ENCODE results near the gene WWC1. TPM values are rescaled to one million over a fixed set of nuclear protein-coding genes. Genes with fewer than 3 reads are reported as not detected.

Gene WWC1
- polyA plus RNA-seq, 4 donors: 22.8 to 65.1 (median 37.9) TPM

GRCh38 chr5:168469816-168470215, 178.4 kb downstream of the WWC1 start:
- no peak for DNase-seq
- Histone ChIP-seq H3K27ac (ENCODE audit: low read depth in 1 of 3, low read length in 2 of 3) (no peak overlapping the region), H3K9me3 (ENCODE audit: control insufficient read depth in 2 of 2, insufficient read depth in 1 of 2, low read depth in 1 of 2, low read length in 1 of 2) (no peaks in the 10 kb centered on the region), H3K36me3 (ENCODE audit: control insufficient read depth in 3 of 3, insufficient read depth in 2 of 3, low read depth in 1 of 3, low read length in 3 of 3) (peaks cover 0 to 53% (median 19%) of the 10 kb centered on the region in 3 donors), H3K4me3 (ENCODE audit: low read depth in 1 of 3, low read length in 3 of 3) (no peak overlapping the region), H3K27me3 (ENCODE audit: control insufficient read depth in 3 of 3, insufficient read depth in 3 of 3, low read length in 3 of 3) (no peaks in the 10 kb centered on the region), H3K4me1 (ENCODE audit: control insufficient read depth in 3 of 3, insufficient read depth in 2 of 3, low read depth in 1 of 3, low read length in 2 of 3) (no peaks in the 10 kb centered on the region)
- no peak for FAIRE-seq
- WGBS, 3 donors: 87 to 92% (median 89%) methylated on average over 3 of the region's 3 CpGs

GRCh38 chr5:168471785-168472184, 180.3 kb downstream of the WWC1 start:
- 84 to 90% (median 90%) methylated on average over 4 of the region's 4 CpGs for WGBS, 3 donors
- H3K9me3 ChIP-seq (ENCODE audit: control insufficient read depth in 2 of 2, insufficient read depth in 1 of 2, low read depth in 1 of 2, low read length in 1 of 2): no peaks in the 10 kb centered on the region
- H3K4me3 ChIP-seq (ENCODE audit: low read depth in 1 of 3, low read length in 3 of 3): no peak overlapping the region
- FAIRE-seq (no peak), DNase-seq (no peak)
- no peak overlapping the region for H3K27ac ChIP-seq (ENCODE audit: low read depth in 1 of 3, low read length in 2 of 3)
- no peaks in the 10 kb centered on the region for H3K27me3 ChIP-seq (ENCODE audit: control insufficient read depth in 3 of 3, insufficient read depth in 3 of 3, low read length in 3 of 3)
- H3K36me3 ChIP-seq (ENCODE audit: control insufficient read depth in 3 of 3, insufficient read depth in 2 of 3, low read depth in 1 of 3, low read length in 3 of 3): peaks cover 0 to 39% (median 16%) of the 10 kb centered on the region in 3 donors
- H3K4me1 ChIP-seq (ENCODE audit: control insufficient read depth in 3 of 3, insufficient read depth in 2 of 3, low read depth in 1 of 3, low read length in 2 of 3): no peaks in the 10 kb centered on the region

DNA sequence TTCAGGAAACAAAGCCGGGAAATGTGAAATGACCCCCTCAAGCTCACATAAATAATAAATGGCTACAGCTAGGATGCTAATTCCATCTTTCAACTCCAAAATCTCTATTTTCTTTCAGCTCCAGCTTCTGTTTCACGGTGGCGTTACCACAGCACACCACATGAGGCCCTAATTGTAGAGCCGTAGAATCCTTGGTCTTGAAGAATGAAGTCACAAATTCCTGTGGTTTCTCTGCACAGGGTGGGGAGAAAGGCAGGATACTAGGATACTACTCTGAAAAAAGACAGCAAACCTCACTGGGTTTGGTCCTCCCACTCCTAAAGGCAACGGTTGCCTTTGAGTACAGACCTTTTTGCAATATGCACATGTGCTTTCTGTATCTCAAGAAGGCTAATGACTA, 180.9 kb downstream of the WWC1 start:
- 73 to 93% (median 78%) methylated on average over 5 of the region's 5 CpGs for WGBS, 3 donors
- no peak for DNase-seq
- no peak for FAIRE-seq
- Histone ChIP-seq H3K9me3 (ENCODE audit: control insufficient read depth in 2 of 2, insufficient read depth in 1 of 2, low read depth in 1 of 2, low read length in 1 of 2) (no peaks in the 10 kb centered on the region), H3K27ac (ENCODE audit: low read depth in 1 of 3, low read length in 2 of 3) (no peak overlapping the region), H3K36me3 (ENCODE audit: control insufficient read depth in 3 of 3, insufficient read depth in 2 of 3, low read depth in 1 of 3, low read length in 3 of 3) (peaks cover 0 to 39% (median 16%) of the 10 kb centered on the region in 3 donors), H3K4me1 (ENCODE audit: control insufficient read depth in 3 of 3, insufficient read depth in 2 of 3, low read depth in 1 of 3, low read length in 2 of 3) (no peaks in the 10 kb centered on the region), H3K4me3 (ENCODE audit: low read depth in 1 of 3, low read length in 3 of 3) (no peak overlapping the region), H3K27me3 (ENCODE audit: control insufficient read depth in 3 of 3, insufficient read depth in 3 of 3, low read length in 3 of 3) (no peaks in the 10 kb centered on the region)

- no peaks in the 10 kb centered on the region for H3K27me3 ChIP-seq (ENCODE audit: control insufficient read depth in 3 of 3, insufficient read depth in 3 of 3, low read length in 3 of 3)
- DNase-seq: no peak
- H3K9me3 ChIP-seq (ENCODE audit: control insufficient read depth in 2 of 2, insufficient read depth in 1 of 2, low read depth in 1 of 2, low read length in 1 of 2): no peaks in the 10 kb centered on the region
- H3K27ac ChIP-seq (ENCODE audit: low read depth in 1 of 3, low read length in 2 of 3): no peak overlapping the region
- FAIRE-seq: no peak
- whole genome bisulfite sequencing, 3 donors: 45 to 74% (median 50%) methylated on average over 1 of the region's 1 CpG
- no peaks in the 10 kb centered on the region for H3K4me1 ChIP-seq (ENCODE audit: control insufficient read depth in 3 of 3, insufficient read depth in 2 of 3, low read depth in 1 of 3, low read length in 2 of 3)
- no peak overlapping the region for H3K4me3 ChIP-seq (ENCODE audit: low read depth in 1 of 3, low read length in 3 of 3)
- peaks cover 0 to 25% (median 7%) of the 10 kb centered on the region in 3 donors for H3K36me3 ChIP-seq (ENCODE audit: control insufficient read depth in 3 of 3, insufficient read depth in 2 of 3, low read depth in 1 of 3, low read length in 3 of 3)
Measured at GRCh38 chr5:168474319-168474718, 182.9 kb downstream of the WWC1 start.

DNA sequence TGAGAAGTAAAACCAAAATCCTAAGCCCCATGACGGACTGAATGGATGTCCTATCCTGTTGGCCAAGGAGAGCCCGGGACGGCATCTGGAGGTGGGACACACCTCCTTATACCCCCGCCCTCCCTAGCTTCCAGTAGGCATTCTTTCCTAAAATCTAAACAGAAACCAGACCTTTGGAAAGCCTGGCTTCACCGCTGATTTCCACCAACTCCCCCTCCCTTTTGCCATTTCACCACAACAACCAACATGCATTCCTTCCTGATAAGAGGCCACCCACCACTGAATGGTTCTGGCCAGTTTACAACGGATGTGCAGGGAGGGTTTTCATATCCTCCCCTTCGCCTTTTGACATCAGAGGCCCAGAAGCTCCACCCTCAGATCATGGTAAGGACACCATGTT, 185.6 kb downstream of the WWC1 start:
- H3K27ac ChIP-seq (ENCODE audit: low read depth in 1 of 3, low read length in 2 of 3): no peak overlapping the region
- FAIRE-seq: no peak
- H3K4me1 ChIP-seq (ENCODE audit: control insufficient read depth in 3 of 3, insufficient read depth in 2 of 3, low read depth in 1 of 3, low read length in 2 of 3): peaks cover 0 to 7% (median 3%) of the 10 kb centered on the region in 3 donors
- 49 to 71% (median 65%) methylated on average over 7 of the region's 7 CpGs for WGBS, 3 donors
- no peak overlapping the region for H3K4me3 ChIP-seq (ENCODE audit: low read depth in 1 of 3, low read length in 3 of 3)
- DNase-seq: no peak
- H3K36me3 ChIP-seq (ENCODE audit: control insufficient read depth in 3 of 3, insufficient read depth in 2 of 3, low read depth in 1 of 3, low read length in 3 of 3): peaks cover 0 to 3% (median 0%) of the 10 kb centered on the region in 3 donors
- no peaks in the 10 kb centered on the region for H3K27me3 ChIP-seq (ENCODE audit: control insufficient read depth in 3 of 3, insufficient read depth in 3 of 3, low read length in 3 of 3)
- H3K9me3 ChIP-seq (ENCODE audit: control insufficient read depth in 2 of 2, insufficient read depth in 1 of 2, low read depth in 1 of 2, low read length in 1 of 2): no peaks in the 10 kb centered on the region

- Histone ChIP-seq H3K9me3 (ENCODE audit: control insufficient read depth in 2 of 2, insufficient read depth in 1 of 2, low read depth in 1 of 2, low read length in 1 of 2) (no peaks in the 10 kb centered on the region), H3K36me3 (ENCODE audit: control insufficient read depth in 3 of 3, insufficient read depth in 2 of 3, low read depth in 1 of 3, low read length in 3 of 3) (no peaks in the 10 kb centered on the region), H3K4me1 (ENCODE audit: control insufficient read depth in 3 of 3, insufficient read depth in 2 of 3, low read depth in 1 of 3, low read length in 2 of 3) (peaks cover 0 to 12% (median 3%) of the 10 kb centered on the region in 3 donors), H3K4me3 (ENCODE audit: low read depth in 1 of 3, low read length in 3 of 3) (no peak overlapping the region), H3K27ac (ENCODE audit: low read depth in 1 of 3, low read length in 2 of 3) (no peak overlapping the region), H3K27me3 (ENCODE audit: control insufficient read depth in 3 of 3, insufficient read depth in 3 of 3, low read length in 3 of 3) (no peaks in the 10 kb centered on the region)
- FAIRE-seq (no peak), DNase-seq (no peak)
- 82 to 92% (median 84%) methylated on average over 3 of the region's 3 CpGs for WGBS, 3 donors
Measured at GRCh38 chr5:168479166-168479565, 187.7 kb downstream of the WWC1 start.

- no peak overlapping the region for H3K27ac ChIP-seq (ENCODE audit: low read depth in 1 of 3, low read length in 2 of 3)
- H3K27me3 ChIP-seq (ENCODE audit: control insufficient read depth in 3 of 3, insufficient read depth in 3 of 3, low read length in 3 of 3): no peaks in the 10 kb centered on the region
- FAIRE-seq: no peak
- no peaks in the 10 kb centered on the region for H3K9me3 ChIP-seq (ENCODE audit: control insufficient read depth in 2 of 2, insufficient read depth in 1 of 2, low read depth in 1 of 2, low read length in 1 of 2)
- 93 to 97% (median 94%) methylated on average over 3 of the region's 3 CpGs for WGBS, 3 donors
- H3K36me3 ChIP-seq (ENCODE audit: control insufficient read depth in 3 of 3, insufficient read depth in 2 of 3, low read depth in 1 of 3, low read length in 3 of 3): no peaks in the 10 kb centered on the region
- H3K4me1 ChIP-seq (ENCODE audit: control insufficient read depth in 3 of 3, insufficient read depth in 2 of 3, low read depth in 1 of 3, low read length in 2 of 3): peaks cover 0 to 12% (median 3%) of the 10 kb centered on the region in 3 donors
- no peak for DNase-seq
- H3K4me3 ChIP-seq (ENCODE audit: low read depth in 1 of 3, low read length in 3 of 3): no peak overlapping the region
Measured at GRCh38 chr5:168480601-168481000, 189.2 kb downstream of the WWC1 start.

DNA sequence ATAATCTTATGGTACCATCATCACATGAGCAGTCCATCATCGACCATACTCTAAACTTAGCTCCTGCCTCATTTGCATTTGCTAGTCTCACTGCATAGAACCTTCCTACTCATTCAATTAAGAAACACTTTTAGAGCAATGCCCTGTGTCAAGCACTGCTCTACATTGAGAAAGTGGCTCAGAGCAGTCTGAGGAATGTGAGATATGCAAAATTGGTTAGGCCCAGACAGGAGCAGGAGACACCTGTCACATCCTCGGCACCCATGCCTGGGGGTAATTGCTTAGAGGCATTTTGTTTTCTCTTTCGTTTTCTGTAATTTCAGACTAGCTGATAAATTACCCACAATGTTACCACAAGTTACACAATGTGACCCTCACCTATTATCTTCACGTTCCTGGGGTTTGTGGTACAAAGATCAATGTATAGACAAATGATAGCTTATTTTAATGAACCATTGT, 189.9 kb downstream of the WWC1 start:
- FAIRE-seq (no peak), DNase-seq (peak; percentile 47 to 55)
- no peaks in the 10 kb centered on the region for H3K27me3 ChIP-seq (ENCODE audit: control insufficient read depth in 3 of 3, insufficient read depth in 3 of 3, low read length in 3 of 3)
- 15 to 33% (median 16%) methylated on average over 4 of the region's 4 CpGs for WGBS, 3 donors
- H3K36me3 ChIP-seq (ENCODE audit: control insufficient read depth in 3 of 3, insufficient read depth in 2 of 3, low read depth in 1 of 3, low read length in 3 of 3): no peaks in the 10 kb centered on the region
- H3K27ac ChIP-seq (ENCODE audit: low read depth in 1 of 3, low read length in 2 of 3): peak overlapping the region in 1 of 3 donors; percentile 48
- H3K4me1 ChIP-seq (ENCODE audit: control insufficient read depth in 3 of 3, insufficient read depth in 2 of 3, low read depth in 1 of 3, low read length in 2 of 3): peaks cover 0 to 15% (median 3%) of the 10 kb centered on the region in 3 donors
- H3K9me3 ChIP-seq (ENCODE audit: control insufficient read depth in 2 of 2, insufficient read depth in 1 of 2, low read depth in 1 of 2, low read length in 1 of 2): no peaks in the 10 kb centered on the region
- no peak overlapping the region for H3K4me3 ChIP-seq (ENCODE audit: low read depth in 1 of 3, low read length in 3 of 3)

- FAIRE-seq (no peak), DNase-seq (peak in 1 of 2 donors; percentile 25)
- Histone ChIP-seq H3K9me3 (ENCODE audit: control insufficient read depth in 2 of 2, insufficient read depth in 1 of 2, low read depth in 1 of 2, low read length in 1 of 2) (no peaks in the 10 kb centered on the region), H3K27me3 (ENCODE audit: control insufficient read depth in 3 of 3, insufficient read depth in 3 of 3, low read length in 3 of 3) (no peaks in the 10 kb centered on the region), H3K27ac (ENCODE audit: low read depth in 1 of 3, low read length in 2 of 3) (peak overlapping the region in 1 of 3 donors; percentile 21), H3K4me3 (ENCODE audit: low read depth in 1 of 3, low read length in 3 of 3) (no peak overlapping the region), H3K36me3 (ENCODE audit: control insufficient read depth in 3 of 3, insufficient read depth in 2 of 3, low read depth in 1 of 3, low read length in 3 of 3) (no peaks in the 10 kb centered on the region), H3K4me1 (ENCODE audit: control insufficient read depth in 3 of 3, insufficient read depth in 2 of 3, low read depth in 1 of 3, low read length in 2 of 3) (peaks cover 2 to 16% (median 3%) of the 10 kb centered on the region in 3 donors)
- WGBS, 3 donors: 66 to 76% (median 69%) methylated on average over 5 of the region's 5 CpGs
Measured at GRCh38 chr5:168482361-168482760, 190.9 kb downstream of the WWC1 start.

Measured in small intestine (tissue), 7 donors.